GM18858 (cell line): ENCODE data around the gene ADARB1.
"Not testable (repeated sequence)": the region's sequence is repeated elsewhere in the genome, so short reads cannot be mapped to it uniquely, and the experiment has no call there.

ENCODE experiments used
- ATAC-seq: cut with Tn5 transposase; IDR thresholded peaks from one replicate; pipeline ENCODE4 v1.9.1; 2021; ENCODE audit not compliant: unreplicated experiment

The ADARB1 gene

DNA sequence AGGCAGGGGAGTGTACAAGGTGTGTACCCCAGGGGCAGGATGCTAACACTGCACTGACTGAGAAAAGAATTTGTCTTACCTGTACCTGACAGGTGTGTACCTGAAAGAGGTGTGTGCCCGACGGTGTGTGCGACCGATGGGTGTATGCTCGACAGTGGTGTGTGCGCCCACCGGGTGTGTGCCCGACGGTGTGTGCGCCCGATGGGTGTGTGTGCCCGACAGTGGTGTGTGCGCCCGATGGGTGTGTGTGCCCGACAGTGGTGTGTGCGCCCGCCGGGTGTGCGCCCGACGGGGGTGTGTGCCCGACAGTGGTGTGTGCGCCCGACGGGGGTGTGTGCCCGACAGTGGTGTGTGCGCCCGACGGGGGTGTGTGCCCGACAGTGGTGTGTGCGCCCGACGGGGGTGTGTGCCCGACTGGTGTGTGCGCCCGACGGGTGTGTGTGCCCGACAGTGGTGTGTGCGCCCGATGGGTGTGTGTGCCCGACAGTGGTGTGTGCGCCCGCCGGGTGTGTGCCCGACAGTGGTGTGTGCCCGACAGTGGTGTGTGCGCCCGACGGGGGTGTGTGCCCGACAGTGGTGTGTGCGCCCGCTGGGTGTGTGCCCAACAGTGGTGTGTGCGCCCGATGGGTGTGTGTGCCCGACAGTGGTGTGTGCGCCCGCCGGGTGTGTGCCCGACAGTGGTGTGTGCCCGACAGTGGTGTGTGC lies 59.3 kb downstream of the ADARB1 start:
- not testable (repeated sequence) for ATAC-seq

DNA sequence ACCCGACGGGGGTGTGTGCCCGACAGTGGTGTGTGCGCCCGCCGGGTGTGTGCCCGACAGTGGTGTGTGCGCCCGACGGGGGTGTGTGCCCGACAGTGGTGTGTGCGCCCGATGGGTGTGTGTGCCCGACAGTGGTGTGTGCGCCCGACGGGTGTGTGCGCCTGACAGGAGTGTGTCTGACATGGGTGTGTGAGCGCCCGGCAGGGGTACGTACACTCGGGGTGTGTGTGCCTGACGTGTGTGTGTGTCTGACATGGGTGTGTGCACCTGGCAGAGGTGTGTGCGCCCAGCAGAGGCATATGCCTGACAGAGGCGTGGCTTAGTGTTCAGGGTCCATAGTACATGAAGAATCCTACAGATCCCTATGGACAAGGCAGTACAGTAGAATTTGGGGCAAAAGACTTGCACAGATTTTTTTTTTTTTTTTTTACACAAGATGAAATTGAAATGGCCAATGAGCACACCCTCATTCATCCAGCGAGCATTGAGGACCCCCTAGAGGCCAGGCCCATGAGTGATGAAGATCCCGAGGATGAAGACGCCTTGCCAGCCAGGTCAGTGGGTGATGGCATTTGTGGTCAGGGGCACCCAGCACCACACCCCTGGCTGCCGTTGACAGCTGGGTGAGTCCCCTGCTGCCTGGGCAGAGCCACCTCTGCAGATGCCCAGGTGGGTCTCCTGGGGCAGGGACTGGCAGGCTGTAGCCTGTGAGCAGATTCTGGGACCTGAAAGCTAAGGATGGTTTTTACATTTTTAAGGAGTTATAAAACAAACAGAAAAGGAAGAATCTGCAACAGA lies 60.1 kb downstream of the ADARB1 start:
- no peak for ATAC-seq

DNA sequence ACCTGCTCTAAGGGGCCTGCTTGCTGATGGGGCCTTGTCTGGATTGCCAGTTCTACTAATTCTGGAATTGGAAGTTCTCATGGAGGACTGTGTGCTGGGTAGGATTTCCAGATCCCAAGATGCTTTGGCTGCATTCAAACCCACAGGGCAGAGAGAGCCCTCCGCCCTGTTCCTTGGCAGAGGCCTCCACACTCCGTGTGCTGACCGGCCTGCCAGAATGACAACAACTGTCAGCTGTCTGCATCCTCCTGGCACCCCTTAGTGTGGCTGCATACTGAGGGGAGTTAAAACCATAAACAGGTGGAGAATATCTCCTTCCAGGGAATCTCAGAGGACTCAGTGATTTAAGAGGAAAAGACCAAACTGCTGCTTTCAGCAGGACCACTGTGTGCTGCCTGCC lies 60.7 kb downstream of the ADARB1 start:
- no peak for ATAC-seq

DNA sequence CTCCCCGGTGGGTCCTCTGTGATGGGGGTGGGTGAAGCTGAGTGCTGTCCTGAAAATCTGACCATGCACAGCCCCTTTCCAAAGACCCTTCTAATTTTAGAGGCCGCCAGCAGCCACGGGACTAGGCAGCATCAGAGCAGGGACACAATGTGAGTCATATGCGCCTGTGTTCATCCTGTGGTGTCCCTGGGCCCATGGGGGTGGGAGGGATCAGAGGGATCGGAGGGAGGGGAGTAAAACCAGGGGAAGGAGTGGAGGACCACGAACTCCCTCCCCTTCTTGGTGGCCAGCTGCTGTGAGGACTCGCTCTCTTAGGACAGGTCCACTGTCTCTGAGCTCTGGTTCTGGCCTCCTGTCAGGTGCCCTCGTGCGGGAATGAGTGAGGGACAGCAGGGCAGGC lies 61.5 kb downstream of the ADARB1 start:
- no peak for ATAC-seq

DNA sequence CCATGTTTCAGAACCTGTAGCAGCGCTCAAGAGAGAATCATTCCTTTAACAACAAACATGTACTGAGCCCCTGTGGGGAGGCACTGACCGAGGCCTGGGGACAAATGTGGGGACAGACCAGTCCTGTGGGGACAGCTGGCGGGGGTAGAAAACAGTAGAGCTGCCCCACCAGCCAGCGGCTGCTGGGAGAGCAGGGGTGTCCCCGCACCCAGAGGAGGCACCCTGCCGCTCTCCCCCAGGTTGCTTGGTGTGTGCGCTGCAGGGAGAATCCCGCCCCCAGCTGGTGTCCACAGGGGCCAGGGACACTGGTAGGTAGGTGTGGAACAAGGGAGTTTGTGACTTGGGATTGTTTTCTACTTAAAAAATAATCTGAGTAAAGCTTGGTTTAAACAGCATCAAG lies 62.1 kb downstream of the ADARB1 start:
- no peak for ATAC-seq

DNA sequence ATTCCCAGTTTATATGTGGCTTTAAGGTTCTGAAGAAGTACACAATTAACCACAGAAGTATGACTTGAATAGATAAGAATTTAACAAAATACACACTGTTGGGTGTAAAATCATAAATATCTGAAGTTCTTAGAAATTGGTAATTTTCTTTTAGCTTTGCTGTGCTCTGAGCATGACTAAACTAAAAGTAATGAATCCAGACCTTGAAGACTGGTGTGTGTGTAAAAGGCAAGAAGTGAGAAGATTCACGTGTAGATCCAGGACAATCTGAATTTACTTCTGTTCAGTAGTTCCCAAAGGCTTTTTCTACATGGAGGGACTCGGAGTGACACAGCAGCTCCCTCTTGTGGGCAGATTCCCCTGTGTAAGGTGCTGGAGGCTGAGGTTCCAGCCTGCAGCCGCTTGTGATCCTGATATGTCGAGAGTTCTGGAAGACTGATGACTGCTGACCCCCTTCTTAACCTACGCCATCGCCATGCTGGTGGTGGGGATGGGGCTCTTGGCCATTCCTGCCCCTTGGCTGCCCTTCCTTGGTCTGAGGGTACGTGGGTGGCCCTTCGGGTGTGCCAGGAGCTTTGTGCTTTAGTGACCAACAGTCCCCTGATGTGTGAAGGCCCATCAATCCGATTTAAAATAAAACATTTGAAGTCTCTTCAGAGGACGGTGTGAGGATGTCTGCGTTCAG lies 62.7 kb downstream of the ADARB1 start:
- no peak for ATAC-seq

DNA sequence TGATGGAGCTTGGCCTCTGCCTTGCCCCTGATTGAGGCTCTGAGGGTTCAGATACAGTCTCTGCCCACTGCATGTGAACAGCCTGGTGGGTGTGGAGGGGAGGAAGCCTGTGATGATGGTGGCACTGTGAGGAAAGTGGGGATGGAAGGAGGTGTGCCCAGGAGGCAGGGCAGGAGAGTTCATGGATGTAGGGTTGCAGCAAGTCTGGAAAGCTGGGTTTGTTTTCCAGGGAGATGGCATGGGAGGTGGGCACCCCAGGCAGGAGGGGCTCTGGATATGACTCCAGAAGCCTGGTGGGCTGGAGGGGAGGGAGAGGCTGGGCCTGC lies 63.2 kb downstream of the ADARB1 start:
- no peak for ATAC-seq

DNA sequence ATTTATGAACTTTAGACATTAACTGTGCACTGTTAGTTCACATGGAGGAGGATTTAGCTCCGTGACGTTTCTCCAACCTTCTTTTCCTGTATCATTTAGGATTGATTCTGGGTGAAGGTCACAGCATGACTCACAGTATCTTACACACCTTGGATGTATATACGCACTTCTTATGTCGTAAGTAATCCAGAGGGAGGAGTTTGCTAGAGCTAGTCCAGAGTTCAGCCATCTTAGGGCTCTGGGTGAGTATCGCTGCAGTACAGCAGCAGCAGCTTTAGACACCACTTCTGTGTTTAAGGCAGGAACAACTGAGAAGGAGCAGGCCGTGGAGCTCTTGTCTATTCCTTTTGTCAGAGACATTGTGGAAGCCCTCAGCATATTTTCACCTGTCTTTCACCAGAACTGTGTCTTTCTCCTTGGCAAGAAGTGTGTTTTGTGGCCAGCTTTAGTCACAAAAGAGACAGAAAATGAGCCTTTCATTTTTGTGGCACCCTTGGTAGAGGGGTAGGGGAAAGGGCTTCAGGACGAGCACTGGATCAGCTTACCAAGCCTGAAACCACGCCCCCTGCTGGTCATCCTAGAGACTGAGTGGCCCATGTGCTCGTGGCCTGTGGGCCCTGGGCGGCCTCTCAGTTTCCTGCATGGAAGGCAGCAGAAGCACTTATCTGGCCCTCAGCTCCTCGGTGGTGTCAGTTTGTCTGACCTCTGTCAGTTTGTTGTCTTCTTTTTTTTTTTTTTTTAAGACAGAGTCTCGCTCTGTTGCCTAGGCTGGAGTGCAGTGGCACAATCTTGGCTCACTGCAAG lies 64.0 kb downstream of the ADARB1 start:
- no peak for ATAC-seq

DNA sequence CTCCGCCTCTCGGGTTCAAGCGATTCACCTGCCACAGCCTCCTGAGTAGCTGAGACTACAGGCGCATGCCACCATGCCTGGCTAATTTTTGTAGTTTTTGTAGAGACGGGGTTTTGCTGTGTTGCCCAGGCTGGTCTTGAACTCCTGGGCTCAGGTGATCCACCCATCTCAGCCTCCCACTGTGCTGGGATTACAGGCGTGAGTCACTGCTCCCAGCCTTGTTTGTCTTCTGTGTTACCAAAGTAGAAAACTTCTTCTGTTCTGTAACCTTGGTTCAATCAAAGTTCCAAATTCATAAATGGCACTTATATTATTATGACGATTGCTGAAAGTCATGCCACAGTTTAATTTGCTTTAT lies 64.6 kb downstream of the ADARB1 start:
- ATAC-seq, result not testable (repeated sequence)

DNA sequence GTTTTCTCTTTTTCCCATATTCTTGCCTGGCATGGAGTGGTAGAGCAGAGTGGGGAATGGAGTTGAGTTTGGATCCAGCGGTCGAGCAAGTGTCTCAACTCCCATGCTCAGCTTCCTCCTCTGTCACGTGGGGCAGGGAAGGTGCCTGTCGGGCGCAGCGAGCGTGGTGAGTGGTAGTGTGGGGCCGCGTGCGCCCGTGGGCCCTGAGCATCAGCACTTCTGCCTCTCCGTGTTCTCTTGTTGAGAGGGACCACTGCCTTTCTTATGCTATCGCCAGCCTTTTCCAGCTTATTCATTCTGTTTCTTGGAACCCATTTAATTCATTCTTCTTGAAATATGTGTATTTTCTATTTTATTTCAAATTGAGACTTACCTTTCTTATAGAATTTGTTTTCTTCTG lies 65.1 kb downstream of the ADARB1 start:
- ATAC-seq, result no peak

DNA sequence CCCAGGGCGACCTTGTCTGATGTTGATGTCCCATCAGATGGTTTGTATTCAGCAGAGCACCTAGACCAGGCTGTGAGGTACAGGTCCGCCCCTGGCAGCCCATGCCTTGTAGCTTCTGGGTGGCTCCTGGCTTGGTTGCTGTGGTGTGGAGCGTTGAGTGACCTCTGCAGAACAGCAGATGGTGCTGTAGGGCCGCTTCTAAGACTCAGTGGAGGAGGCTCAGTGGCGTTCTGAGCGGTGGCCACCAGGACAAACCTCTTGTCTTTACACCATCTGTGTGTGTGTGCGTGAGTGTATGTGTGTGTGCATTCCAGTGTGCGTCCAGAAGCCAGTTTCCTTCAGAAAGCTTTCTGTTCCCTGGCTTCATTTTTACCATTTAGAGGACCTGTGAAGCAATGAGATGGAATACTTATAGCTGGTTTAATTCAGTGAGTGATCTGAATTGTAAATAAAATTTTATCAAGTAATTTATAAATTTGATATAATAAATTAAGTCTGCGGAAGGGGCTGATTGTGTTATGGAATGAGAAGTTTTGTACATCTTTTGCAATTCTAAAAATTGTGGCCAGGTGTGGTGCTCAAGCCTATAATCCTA lies 66.1 kb downstream of the ADARB1 start:
- no peak for ATAC-seq

DNA sequence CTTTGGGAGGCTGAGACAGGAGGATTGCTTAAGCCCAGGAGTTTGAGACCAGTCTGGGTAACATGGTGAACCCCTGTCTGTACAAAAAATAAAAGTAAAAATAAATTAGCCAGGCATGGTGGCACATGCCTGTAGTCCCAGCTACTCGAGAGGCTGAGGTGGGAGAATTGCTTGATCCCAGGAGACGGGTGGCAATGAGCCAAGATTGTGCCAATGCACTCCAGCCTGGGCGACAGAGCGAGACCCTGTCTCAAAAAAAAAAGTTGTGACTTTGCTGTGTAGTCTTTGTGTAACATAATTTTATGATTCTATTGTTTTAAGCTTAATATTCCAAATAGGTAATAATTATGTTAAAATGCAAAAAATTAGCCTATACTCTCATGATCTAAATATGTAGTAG lies 66.6 kb downstream of the ADARB1 start:
- not testable (repeated sequence) for ATAC-seq

DNA sequence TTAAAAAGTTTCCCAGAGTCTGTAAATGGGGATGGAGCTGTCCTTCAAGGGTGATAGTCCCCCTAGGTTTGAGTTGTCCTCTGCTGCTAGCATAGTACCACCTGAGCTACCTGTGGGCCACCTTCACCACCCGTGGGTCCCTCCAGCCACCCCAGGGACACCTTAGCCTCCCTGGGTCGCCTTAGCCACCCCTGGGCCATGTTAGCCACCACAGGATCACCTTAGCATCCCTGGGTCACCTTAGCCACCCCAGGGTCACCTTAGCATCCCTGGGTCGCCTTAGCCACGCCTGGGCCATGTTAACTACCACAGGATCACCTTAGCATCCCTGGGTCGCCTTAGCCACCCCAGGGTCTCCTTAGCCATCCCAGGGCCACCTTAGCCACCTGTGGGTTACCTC lies 67.1 kb downstream of the ADARB1 start:
- no peak for ATAC-seq

DNA sequence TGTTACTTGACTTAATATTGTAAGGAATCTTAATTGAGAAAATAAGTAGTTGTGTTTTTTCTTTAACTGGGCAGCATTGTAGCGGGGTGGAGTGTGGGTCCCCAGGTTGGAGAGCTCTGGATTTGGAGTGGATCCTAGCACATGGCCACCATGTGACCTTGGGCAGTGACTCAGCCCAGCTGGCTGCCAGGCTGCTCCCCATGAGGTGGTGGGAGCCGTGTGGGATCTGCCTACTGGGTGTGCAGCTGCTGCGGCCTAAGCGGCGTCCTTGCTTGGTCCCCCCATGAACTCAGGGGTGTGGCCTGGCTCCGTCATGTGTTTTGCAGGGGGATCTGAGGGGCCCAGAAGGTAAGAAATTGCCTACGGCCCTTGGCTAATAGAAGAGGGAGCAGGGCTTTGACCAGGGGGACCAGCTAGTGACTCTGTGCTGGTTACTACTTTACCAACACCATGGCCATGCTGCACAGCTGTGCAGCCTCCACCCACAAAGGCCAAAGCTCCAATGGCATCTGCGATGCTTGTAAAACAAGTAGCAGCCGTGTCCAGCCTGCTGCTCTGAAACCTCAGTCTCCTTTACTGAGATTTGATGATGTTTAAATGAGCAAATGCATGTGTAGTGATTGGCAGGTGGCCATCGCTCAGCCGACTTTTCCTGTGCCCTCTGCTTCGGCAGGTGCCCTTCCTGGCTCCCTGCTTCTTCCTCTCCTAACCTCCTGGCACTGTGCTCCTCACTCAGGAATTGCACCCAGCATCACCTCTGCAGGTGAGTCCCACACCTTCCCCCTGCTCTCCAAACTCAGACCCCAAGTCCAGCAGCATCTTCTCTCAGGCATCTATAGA lies 68.3 kb downstream of the ADARB1 start:
- ATAC-seq, result no peak

DNA sequence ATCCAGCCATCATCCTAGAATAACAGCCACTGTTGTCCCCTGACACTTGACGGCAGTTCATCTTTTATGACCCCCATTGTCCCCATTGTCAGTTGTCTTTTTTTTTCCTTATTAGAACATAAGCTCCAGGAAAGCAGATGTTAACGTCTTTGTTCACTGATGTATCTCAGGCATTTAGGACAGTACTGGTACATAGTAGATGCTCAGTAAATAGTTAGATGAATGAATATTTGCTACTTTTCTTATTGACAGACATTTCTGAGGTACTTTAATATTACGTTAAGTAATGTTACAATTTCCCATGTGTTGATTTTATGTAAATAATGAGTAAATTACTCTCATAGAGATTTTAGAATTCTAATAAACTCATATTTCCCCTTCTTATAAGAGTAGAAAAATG lies 69.5 kb downstream of the ADARB1 start:
- ATAC-seq, result no peak

DNA sequence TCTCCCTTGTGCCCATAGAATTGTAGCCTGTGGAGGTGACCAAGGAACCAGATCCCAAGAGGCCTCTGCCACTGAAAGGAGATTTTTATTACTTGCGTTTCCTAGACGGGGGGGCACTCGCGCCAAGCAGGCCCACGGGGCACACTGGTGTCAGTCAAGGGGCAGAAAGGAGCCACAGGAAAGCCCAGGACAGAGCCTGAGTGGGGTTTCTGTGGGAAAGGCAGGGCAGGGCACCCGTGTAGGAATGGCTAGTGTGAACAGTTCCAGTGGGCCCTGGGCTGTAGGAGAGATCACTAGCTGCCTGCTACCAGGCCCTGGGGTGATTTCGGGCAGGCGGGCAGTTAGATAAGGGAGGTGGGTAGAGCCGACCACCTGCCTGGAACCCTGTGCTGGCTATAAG lies 70.8 kb downstream of the ADARB1 start:
- ATAC-seq, result no peak

DNA sequence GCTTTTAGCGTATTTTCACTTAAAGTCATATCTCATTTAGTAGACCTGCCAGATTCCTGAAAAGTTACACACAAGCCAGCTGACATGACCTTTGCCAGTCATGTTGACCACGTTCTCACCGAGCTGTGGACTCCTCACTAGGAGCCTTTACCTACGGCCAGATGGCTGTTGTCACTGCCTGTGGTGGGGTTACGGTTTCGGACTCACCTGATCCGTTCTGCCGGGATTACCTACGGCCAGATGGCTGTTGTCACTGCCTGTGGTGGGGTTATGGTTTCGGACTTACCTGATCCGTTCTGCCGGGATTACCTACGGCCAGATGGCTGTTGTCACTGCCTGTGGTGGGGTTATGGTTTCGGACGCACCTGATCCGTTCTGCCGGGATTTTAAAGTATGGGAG lies 71.5 kb downstream of the ADARB1 start:
- ATAC-seq, result not testable (repeated sequence)

DNA sequence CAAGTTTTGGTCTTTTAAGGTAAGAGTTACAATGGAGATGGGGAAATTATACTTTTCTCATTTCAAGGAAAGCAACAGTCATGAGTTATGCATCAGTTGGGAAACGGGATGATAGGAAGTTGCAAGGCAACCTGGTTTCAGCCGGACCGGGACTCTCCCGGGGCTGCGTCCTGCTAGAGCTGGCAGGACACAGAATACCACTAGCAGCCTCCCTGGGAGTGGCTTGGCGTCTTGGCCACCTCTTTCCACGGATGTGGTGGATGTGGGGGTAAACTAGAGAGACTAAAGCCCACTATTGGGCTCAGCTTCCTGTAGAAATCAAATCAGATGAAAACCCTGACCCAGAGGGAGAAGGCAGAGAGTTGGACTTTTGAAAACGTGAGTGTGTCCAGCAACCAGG lies 71.9 kb downstream of the ADARB1 start:
- ATAC-seq, result no peak

DNA sequence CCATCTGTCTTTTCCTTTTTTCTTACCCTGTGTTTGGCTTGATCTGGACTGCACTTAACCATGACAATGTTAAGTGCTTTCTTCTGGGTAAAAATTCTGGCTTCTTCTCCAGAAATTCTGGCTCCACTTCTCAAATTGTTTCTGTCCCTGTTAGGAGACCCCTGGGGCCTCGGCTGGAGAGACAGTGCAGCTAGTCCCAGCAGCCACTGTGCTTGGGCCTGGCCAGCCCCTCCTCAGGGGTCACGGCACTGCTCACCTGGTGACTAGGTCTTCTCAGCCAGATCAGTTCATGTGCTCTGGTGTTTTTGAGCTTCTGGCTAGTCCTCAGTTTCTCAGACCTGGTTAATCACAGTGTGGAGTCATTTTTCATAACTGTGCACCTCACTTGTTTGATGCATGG lies 72.4 kb downstream of the ADARB1 start:
- ATAC-seq, result no peak
